ENCODE measurements around the gene CTRL. TPM values are rescaled to one million over a fixed set of nuclear protein-coding genes. Genes with fewer than 3 reads are reported as not detected.

The CTRL gene
- total RNA-seq, 1 donor from 2014 or later, result 3.2 TPM

DNA sequence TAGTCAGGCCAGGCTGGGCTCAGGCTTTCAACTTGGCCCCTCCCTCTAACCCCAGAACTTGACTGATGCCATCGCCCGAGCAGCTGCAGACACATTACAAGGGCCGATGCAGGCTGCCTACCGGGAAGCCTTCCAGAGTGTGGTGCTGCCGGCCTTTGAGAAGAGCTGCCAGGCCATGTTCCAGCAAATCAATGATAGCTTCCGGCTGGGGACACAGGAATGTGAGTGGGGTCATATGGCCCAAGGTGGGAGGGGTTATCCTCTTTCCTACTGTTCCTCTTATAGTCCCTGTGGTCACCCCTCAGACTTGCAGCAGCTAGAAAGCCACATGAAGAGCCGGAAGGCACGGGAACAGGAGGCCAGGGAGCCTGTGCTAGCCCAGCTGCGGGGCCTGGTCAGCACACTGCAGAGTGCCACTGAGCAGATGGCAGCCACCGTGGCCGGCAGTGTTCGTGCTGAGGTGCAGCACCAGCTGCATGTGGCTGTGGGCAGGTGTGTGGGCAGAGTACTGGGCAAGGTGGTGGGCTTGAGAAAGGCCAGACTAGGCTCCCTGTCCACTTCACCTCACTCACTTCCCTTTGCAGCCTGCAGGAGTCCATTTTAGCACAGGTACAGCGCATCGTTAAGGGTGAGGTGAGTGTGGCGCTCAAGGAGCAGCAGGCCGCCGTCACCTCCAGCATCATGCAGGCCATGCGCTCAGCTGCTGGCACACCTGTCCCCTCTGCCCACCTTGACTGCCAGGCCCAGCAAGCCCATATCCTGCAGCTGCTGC, 49.1 kb downstream of the CTRL start:
- Histone ChIP-seq H3K4me3 (no peak overlapping the region), H3K9me3 (no peaks in the 10 kb centered on the region)
- intact Hi-C loops (cut with DNase I), result loop anchor here (5.0 kb wide), 1 partner anchor 45 kb away; no protein-coding TSS in a partner anchor

DNA sequence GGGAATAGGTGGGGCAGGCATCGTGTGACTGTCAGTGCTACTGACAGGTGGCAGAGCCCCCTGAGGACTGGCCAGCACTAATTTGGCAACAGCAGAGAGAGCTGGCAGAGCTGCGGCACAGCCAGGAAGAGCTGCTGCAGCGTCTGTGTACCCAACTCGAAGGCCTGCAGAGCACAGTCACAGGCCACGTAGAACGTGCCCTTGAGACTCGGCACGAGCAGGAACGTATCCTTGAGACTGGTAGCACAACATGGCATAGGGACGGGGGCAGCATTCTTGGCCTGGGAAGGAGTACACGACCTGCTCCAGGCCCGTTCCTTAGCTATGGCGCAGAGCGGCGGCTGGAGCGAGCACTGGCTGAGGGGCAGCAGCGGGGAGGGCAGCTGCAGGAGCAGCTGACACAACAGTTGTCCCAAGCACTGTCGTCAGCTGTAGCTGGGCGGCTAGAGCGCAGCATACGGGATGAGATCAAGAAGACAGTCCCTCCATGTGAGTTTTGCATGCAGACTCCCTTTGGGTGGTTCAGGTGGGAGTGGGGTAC, 50.0 kb downstream of the CTRL start:
- TF ChIP-seq, protein P1, sequence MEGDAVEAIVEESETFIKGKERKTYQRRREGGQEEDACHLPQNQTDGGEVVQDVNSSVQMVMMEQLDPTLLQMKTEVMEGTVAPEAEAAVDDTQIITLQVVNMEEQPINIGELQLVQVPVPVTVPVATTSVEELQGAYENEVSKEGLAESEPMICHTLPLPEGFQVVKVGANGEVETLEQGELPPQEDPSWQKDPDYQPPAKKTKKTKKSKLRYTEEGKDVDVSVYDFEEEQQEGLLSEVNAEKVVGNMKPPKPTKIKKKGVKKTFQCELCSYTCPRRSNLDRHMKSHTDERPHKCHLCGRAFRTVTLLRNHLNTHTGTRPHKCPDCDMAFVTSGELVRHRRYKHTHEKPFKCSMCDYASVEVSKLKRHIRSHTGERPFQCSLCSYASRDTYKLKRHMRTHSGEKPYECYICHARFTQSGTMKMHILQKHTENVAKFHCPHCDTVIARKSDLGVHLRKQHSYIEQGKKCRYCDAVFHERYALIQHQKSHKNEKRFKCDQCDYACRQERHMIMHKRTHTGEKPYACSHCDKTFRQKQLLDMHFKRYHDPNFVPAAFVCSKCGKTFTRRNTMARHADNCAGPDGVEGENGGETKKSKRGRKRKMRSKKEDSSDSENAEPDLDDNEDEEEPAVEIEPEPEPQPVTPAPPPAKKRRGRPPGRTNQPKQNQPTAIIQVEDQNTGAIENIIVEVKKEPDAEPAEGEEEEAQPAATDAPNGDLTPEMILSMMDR (IDR thresholded peaks at IDR 0.05), result no peak
- TF ChIP-seq POLR2A (IDR thresholded peaks at IDR 0.05) (no peak), POLR2AphosphoS5 (IDR thresholded peaks at IDR 0.05; ENCODE audit: insufficient read depth in 1 of 2, low read depth in 1 of 2) (no peak)
- DNase-seq (ENCODE audit: extremely low spot score in 2 of 2), result no peak
- peaks cover 12% of the 10 kb centered on the region for H3K4me1 ChIP-seq
- no peak overlapping the region for H3K27ac ChIP-seq
- H3K27me3 ChIP-seq, result no peaks in the 10 kb centered on the region
- intact Hi-C loops (cut with DNase I), result loop anchor here (5.0 kb wide), 1 partner anchor 46 kb away; no protein-coding TSS in a partner anchor
- peaks cover 4 to 72% of the 10 kb centered on the region in 2 donors for H3K36me3 ChIP-seq
- no peak overlapping the region for H3K4me3 ChIP-seq
- no peaks in the 10 kb centered on the region for H3K9me3 ChIP-seq

More for the DNA sequence above, 49.1 kb downstream of the CTRL start:
- Histone ChIP-seq H3K4me1 (peaks cover 12% of the 10 kb centered on the region), H3K36me3 (peaks cover 4 to 63% of the 10 kb centered on the region in 2 donors), H3K27me3 (no peaks in the 10 kb centered on the region), H3K27ac (no peak overlapping the region)
- TF ChIP-seq, protein P1 (IDR thresholded peaks at IDR 0.05), result no peak
- TF ChIP-seq POLR2AphosphoS5 (IDR thresholded peaks at IDR 0.05; ENCODE audit: insufficient read depth in 1 of 2, low read depth in 1 of 2), result no peak
- no peak for TF ChIP-seq POLR2A (IDR thresholded peaks at IDR 0.05)
- DNase-seq (ENCODE audit: extremely low spot score in 2 of 2), result peak in 1 of 2 donors; percentile 67

DNA sequence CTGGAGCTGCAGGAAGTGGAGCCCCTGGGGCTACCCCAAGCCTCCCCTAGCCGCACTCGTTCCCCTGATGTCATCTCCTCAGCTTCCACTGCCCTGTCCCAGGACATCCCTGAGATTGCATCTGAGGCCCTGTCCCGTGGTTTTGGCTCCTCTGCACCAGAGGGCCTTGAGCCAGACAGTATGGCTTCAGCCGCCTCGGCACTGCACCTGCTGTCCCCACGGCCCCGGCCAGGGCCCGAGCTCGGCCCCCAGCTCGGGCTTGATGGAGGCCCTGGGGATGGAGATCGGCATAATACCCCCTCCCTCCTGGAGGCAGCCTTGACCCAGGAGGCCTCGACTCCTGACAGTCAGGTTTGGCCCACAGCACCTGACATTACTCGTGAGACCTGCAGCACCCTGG, 51.1 kb downstream of the CTRL start:
- no peak overlapping the region for H3K4me3 ChIP-seq
- intact Hi-C loops (cut with DNase I), result loop anchor here (5.0 kb wide), 1 partner anchor 47 kb away; no protein-coding TSS in a partner anchor
- TF ChIP-seq POLR2A (IDR thresholded peaks at IDR 0.05) (no peak), POLR2AphosphoS5 (IDR thresholded peaks at IDR 0.05; ENCODE audit: insufficient read depth in 1 of 2, low read depth in 1 of 2) (no peak)
- TF ChIP-seq, protein P1 (IDR thresholded peaks at IDR 0.05), result no peak
- no peak overlapping the region for H3K27ac ChIP-seq
- peaks cover 4 to 80% of the 10 kb centered on the region in 2 donors for H3K36me3 ChIP-seq
- no peaks in the 10 kb centered on the region for H3K9me3 ChIP-seq
- no peaks in the 10 kb centered on the region for H3K27me3 ChIP-seq
- no peak for DNase-seq (ENCODE audit: extremely low spot score in 2 of 2)
- H3K4me1 ChIP-seq, result peaks cover 20% of the 10 kb centered on the region

DNA sequence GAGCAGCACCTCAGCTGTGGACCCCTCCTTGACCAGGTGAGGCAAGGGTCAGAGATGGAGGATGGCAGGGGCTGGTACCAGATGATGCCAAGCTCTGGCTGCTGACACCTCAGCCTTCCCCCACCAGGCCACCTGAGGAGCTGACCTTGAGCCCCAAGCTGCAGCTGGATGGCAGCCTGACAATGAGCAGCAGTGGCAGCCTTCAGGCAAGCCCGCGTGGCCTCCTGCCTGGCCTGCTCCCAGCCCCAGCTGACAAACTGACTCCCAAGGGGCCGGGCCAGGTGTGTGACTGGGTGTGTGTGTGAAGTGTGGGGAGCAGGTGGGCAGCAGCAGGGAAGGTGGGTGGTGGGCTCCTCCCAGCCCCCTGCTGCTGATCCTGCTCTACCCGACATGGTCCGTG, 51.7 kb downstream of the CTRL start:
- H3K4me3 ChIP-seq, result no peak overlapping the region
- H3K27me3 ChIP-seq, result no peaks in the 10 kb centered on the region
- no peak for DNase-seq (ENCODE audit: extremely low spot score in 2 of 2)
- peaks cover 25% of the 10 kb centered on the region for H3K4me1 ChIP-seq
- no peak overlapping the region for H3K27ac ChIP-seq
- intact Hi-C loops (cut with DNase I), result loop anchor here (5.0 kb wide), 1 partner anchor 47 kb away; no protein-coding TSS in a partner anchor
- peaks cover 4 to 80% of the 10 kb centered on the region in 2 donors for H3K36me3 ChIP-seq
- TF ChIP-seq, protein P1 (IDR thresholded peaks at IDR 0.05), result no peak
- TF ChIP-seq POLR2A (IDR thresholded peaks at IDR 0.05) (no peak), POLR2AphosphoS5 (IDR thresholded peaks at IDR 0.05; ENCODE audit: insufficient read depth in 1 of 2, low read depth in 1 of 2) (no peak)
- H3K9me3 ChIP-seq, result no peaks in the 10 kb centered on the region

Small RNAs within 50 kb of the gene (small RNA-seq; reads per million reads assigned to genes)
- gene NRN1L, result not detected

Other genes starting within 250 kb of the CTRL start
- 32.7 TPM for gene GFOD2, start 212.5 kb downstream of the CTRL start, total RNA-seq
- gene RANBP10, start 125.3 kb downstream of the CTRL start, total RNA-seq, result 17.9 TPM
- not detected for gene TSNAXIP1, start 125.0 kb downstream of the CTRL start, total RNA-seq
- gene THAP11, start 89.5 kb downstream of the CTRL start, total RNA-seq, result 50.6 TPM
- 131 TPM for gene NUTF2, start 84.9 kb downstream of the CTRL start, total RNA-seq
- gene CENPT, start 84.2 kb downstream of the CTRL start, total RNA-seq, result 57.7 TPM
- gene EDC4, start 58.8 kb downstream of the CTRL start, total RNA-seq, result 71.9 TPM
- not detected for gene NRN1L, start 47.0 kb downstream of the CTRL start, total RNA-seq
- gene PSKH1, start 38.6 kb downstream of the CTRL start, total RNA-seq, result 17.4 TPM
- 45.2 TPM for gene PSMB10, start 5.0 kb upstream of the CTRL start, total RNA-seq
- 33.4 TPM for gene LCAT, start 12.3 kb upstream of the CTRL start, total RNA-seq
- 43.2 TPM for gene SLC12A4, start 36.8 kb upstream of the CTRL start, total RNA-seq
- not detected for gene DPEP3, start 48.6 kb upstream of the CTRL start, total RNA-seq
- 2.0 TPM for gene DPEP2, start 67.6 kb upstream of the CTRL start, total RNA-seq
- not detected for gene DPEP2NB, start 84.0 kb upstream of the CTRL start, total RNA-seq
- gene DDX28, start 91.4 kb upstream of the CTRL start, total RNA-seq, result 17.7 TPM
- gene DUS2, start 91.4 kb upstream of the CTRL start, total RNA-seq, result 11.5 TPM
- gene NFATC3, start 153.5 kb upstream of the CTRL start, total RNA-seq, result 51.8 TPM

Data from vagina (tissue), 2 donors.